ENCODE measurements around the gene PDE1A. TPM values are rescaled to one million over a fixed set of nuclear protein-coding genes. Genes with fewer than 3 reads are reported as not detected.

Gene PDE1A
- total RNA-seq, 4 donors from 2014 or later, result 72.3 to 101 (median 85.7) TPM

GRCh38 chr2:182375862-182376261 is 51.0 kb downstream of the PDE1A start:
- no peak overlapping the region for H3K4me3 ChIP-seq (replicated peaks in 1 of 3)
- no peak for TF ChIP-seq CTCF (IDR thresholded peaks at IDR 0.05)
- no peak for TF ChIP-seq POLR2A (IDR thresholded peaks at IDR 0.05)

GRCh38 chr2:182372661-182373060 is 54.2 kb downstream of the PDE1A start:
- no peaks in the 10 kb centered on the region for H3K36me3 ChIP-seq
- H3K27ac ChIP-seq, result peak overlapping the region; percentile 53 to 77 (median 68)
- no peaks in the 10 kb centered on the region for H3K9me3 ChIP-seq
- peaks cover 30 to 31% of the 10 kb centered on the region in 2 donors for H3K4me1 ChIP-seq
- intact Hi-C loops (cut with DNase I), result no loop called here
- H3K27me3 ChIP-seq, result no peaks in the 10 kb centered on the region
- peak in 1 of 2 donors; percentile 28 for DNase-seq
- no peak overlapping the region for H3K4me3 ChIP-seq (replicated peaks in 1 of 3)
- no peak for TF ChIP-seq CTCF (IDR thresholded peaks at IDR 0.05)
- TF ChIP-seq POLR2A (IDR thresholded peaks at IDR 0.05), result no peak
- 29 to 35% methylated on average over 2 of the region's 2 CpGs for WGBS, 2 donors

More at GRCh38 chr2:182375862-182376261, 51.0 kb downstream of the PDE1A start:
- 90 to 100% methylated on average over 1 of the region's 1 CpG for WGBS, 2 donors
- no peaks in the 10 kb centered on the region for H3K36me3 ChIP-seq
- DNase-seq, result no peak
- intact Hi-C loops (cut with DNase I), result no loop called here
- no peak overlapping the region for H3K27ac ChIP-seq
- H3K4me1 ChIP-seq, result peaks cover 36 to 42% of the 10 kb centered on the region in 2 donors
- no peaks in the 10 kb centered on the region for H3K27me3 ChIP-seq
- H3K9me3 ChIP-seq, result no peaks in the 10 kb centered on the region

- WGBS, 2 donors, result 90 to 93% methylated on average over 3 of the region's 3 CpGs
- TF ChIP-seq POLR2A (IDR thresholded peaks at IDR 0.05) (no peak), CTCF (IDR thresholded peaks at IDR 0.05) (no peak)
Measured at GRCh38 chr2:182368996-182369395, 57.8 kb downstream of the PDE1A start.

GRCh38 chr2:182368446-182368845 is 58.4 kb downstream of the PDE1A start:
- no peak for DNase-seq
- intact Hi-C loops (cut with DNase I), result no loop called here
- H3K27ac ChIP-seq, result no peak overlapping the region

More at GRCh38 chr2:182368996-182369395, 57.8 kb downstream of the PDE1A start:
- intact Hi-C loops (cut with DNase I), result no loop called here
- no peak for DNase-seq
- Histone ChIP-seq H3K4me3 (replicated peaks in 1 of 3) (no peak overlapping the region), H3K27ac (no peak overlapping the region), H3K36me3 (no peaks in the 10 kb centered on the region), H3K4me1 (peaks cover 30 to 31% of the 10 kb centered on the region in 2 donors), H3K27me3 (no peaks in the 10 kb centered on the region), H3K9me3 (no peaks in the 10 kb centered on the region)

GRCh38 chr2:182367401-182367800 is 59.4 kb downstream of the PDE1A start:
- 68 to 95% methylated on average over 2 of the region's 2 CpGs for WGBS, 2 donors
- Histone ChIP-seq H3K4me1 (peaks cover 20 to 23% of the 10 kb centered on the region in 2 donors), H3K27ac (no peak overlapping the region), H3K36me3 (no peaks in the 10 kb centered on the region), H3K27me3 (no peaks in the 10 kb centered on the region), H3K9me3 (no peaks in the 10 kb centered on the region), H3K4me3 (replicated peaks in 1 of 3) (no peak overlapping the region)
- intact Hi-C loops (cut with DNase I), result no loop called here
- TF ChIP-seq CTCF (IDR thresholded peaks at IDR 0.05), result no peak
- TF ChIP-seq POLR2A (IDR thresholded peaks at IDR 0.05), result no peak
- no peak for DNase-seq

More at GRCh38 chr2:182368446-182368845, 58.4 kb downstream of the PDE1A start:
- Histone ChIP-seq H3K27me3 (no peaks in the 10 kb centered on the region), H3K4me1 (peaks cover 30 to 31% of the 10 kb centered on the region in 2 donors), H3K36me3 (no peaks in the 10 kb centered on the region), H3K4me3 (replicated peaks in 1 of 3) (no peak overlapping the region), H3K9me3 (no peaks in the 10 kb centered on the region)
- TF ChIP-seq POLR2A (IDR thresholded peaks at IDR 0.05) (no peak), CTCF (IDR thresholded peaks at IDR 0.05) (no peak)

All from thyroid gland (tissue), 4 donors.